Measurements from ENCODE around the gene CYB5D1. TPM values are rescaled to one million over a fixed set of nuclear protein-coding genes. Genes with fewer than 3 reads are reported as not detected.
A peak's percentile ranks its signal among the peaks of the same experiment; 100 is the strongest.

Gene CYB5D1
- total RNA-seq, 4 donors from 2014 or later, result 14.9 to 29.5 (median 23.5) TPM

Small RNA genes lying within 50 kb of the gene (small RNA-seq; reads per million reads assigned to genes)
- gene SCARNA21, result 97.6 reads per million, percentile 96 among the genes with 10 or more reads in this experiment

Other genes starting within 250 kb of the CYB5D1 start
- 10 to 100 TPM; 27.6 to 37.5 (median 28.6) TPM for gene FXR2, start 243.1 kb upstream of the CYB5D1 start, total RNA-seq
- gene SAT2, start 230.2 kb upstream of the CYB5D1 start, total RNA-seq, result 10 to 100 TPM; 59.5 to 74.2 (median 61.9) TPM
- gene SHBG, start 227.9 kb upstream of the CYB5D1 start, total RNA-seq, result under 1 TPM in 1 of 4 donors, not detected in 3; 0.83 TPM
- gene ATP1B2, start 207.1 kb upstream of the CYB5D1 start, total RNA-seq, result 1 to 10 TPM in 2 of 4 donors, under 1 TPM in 2; 0.40 to 1.7 (median 0.90) TPM
- gene TP53, start 170.5 kb upstream of the CYB5D1 start, total RNA-seq, result 10 to 100 TPM; 16.4 to 66.4 (median 35.6) TPM
- gene WRAP53, start 169.5 kb upstream of the CYB5D1 start, total RNA-seq, result 1 to 10 TPM; 2.9 to 8.0 (median 4.6) TPM
- gene EFNB3, start 152.8 kb upstream of the CYB5D1 start, total RNA-seq, result under 1 TPM in 3 of 4 donors, not detected in 1; 0.27 to 0.38 (median 0.33) TPM
- under 1 TPM in 3 of 4 donors, not detected in 1; under 0.01 to 0.22 (median 0.20) TPM for gene DNAH2, start 140.3 kb upstream of the CYB5D1 start, total RNA-seq
- gene KDM6B, start 23.8 kb upstream of the CYB5D1 start, total RNA-seq, result 10 to 100 TPM in 2 of 4 donors, 1 to 10 TPM in 2; 4.8 to 14.4 (median 10.4) TPM
- gene TMEM88, start 2.9 kb upstream of the CYB5D1 start, total RNA-seq, result 10 to 100 TPM; 12.3 to 39.5 (median 18.4) TPM
- gene NAA38, start 444 bp upstream of the CYB5D1 start, total RNA-seq, result 100 to 1,000 TPM in 2 of 4 donors, 10 to 100 TPM in 2; 24.6 to 180 (median 79.6) TPM
- gene CHD3, start 30.8 kb downstream of the CYB5D1 start, total RNA-seq, result 100 to 1,000 TPM in 1 of 4 donors, 10 to 100 TPM in 3; 78.9 to 117 (median 91.4) TPM
- 1 to 10 TPM; 1.1 to 4.3 (median 2.2) TPM for gene RNF227, start 58.3 kb downstream of the CYB5D1 start, total RNA-seq
- 1 to 10 TPM in 2 of 4 donors, under 1 TPM in 2; 0.40 to 3.7 (median 1.5) TPM for gene KCNAB3, start 71.9 kb downstream of the CYB5D1 start, total RNA-seq
- gene TRAPPC1, start 73.9 kb downstream of the CYB5D1 start, total RNA-seq, result 10 to 100 TPM; 40.2 to 59.0 (median 53.4) TPM
- 10 to 100 TPM; 21.0 to 35.9 (median 28.0) TPM for gene CNTROB, start 74.2 kb downstream of the CYB5D1 start, total RNA-seq
- gene GUCY2D, start 144.6 kb downstream of the CYB5D1 start, total RNA-seq, result not detected
- 1 to 10 TPM in 3 of 4 donors, under 1 TPM in 1; 0.67 to 3.3 (median 1.1) TPM for gene ALOX15B, start 181.1 kb downstream of the CYB5D1 start, total RNA-seq
- gene ALOX12B, start 229.7 kb downstream of the CYB5D1 start, total RNA-seq, result not detected

Data from thyroid gland (tissue), 4 donors.